ENCODE measurements around the gene POP5.

The POP5 gene

DNA sequence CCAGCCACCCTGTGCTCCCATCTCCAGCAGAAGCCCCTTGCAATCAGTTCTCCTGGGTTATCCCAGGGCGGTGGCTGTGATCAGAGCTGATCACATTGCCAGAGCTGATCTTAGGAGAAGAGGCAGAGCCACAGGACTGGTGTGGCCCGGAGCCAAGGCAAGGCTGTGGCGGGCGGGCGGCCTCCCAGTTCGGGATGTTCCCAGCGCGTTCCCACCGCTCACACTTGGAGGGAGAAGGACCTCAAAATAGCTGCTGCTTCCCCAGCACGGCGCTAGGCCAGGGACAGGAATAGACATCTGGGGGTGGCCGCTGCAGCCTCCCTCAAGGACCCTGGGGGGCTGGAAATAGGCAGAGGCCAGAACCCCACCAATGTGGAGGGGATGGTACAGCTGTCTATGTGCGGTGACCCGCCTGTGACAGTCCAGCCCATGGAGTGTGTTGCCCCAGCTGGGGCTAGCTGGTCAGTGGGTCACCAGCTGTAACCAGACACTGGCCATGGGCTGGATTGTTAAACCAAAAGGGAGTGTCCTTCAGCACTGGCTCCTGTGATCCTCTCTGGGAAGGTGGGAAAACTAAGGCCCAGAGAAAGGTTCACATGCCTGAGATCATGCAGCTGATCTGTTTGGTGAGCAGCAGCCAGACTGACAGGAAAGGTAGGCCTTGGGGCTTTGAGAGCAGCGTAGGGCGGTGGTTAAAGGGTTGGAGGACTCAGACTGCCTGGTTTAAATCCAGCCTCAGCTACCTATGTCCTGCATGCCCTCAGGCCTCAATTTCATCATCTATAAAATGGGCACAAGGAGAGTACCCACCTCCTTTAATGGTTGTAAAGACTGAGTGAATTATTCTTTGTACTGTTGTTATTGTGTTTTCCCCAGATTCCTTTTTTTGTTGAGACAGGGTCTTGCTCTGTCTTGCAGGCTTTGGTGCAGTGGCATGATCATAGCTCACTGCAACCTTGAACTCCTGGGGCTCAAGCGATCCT, 8.0 kb upstream of the POP5 start:
- no peak for DNase-seq

DNA sequence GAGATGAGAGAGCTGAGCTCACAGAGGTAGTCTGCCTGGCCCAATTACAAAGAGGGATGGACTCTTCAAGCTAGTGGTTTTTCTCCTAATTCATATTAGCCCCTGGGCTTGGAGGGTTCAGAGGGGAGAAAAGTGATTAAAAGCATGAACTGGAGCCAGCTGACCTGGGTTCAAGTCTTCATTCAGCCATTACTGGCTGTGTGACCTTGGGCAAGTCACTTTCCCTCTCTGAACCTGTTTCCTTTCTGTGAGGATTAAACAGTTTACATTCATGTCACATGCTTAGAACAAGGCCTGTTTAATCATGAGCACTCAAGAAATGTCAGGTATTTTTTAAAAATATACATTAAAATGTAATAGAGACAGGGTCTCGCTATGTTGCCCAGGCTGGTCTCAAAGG, 7.2 kb upstream of the POP5 start:
- DNase-seq: no peak

DNA sequence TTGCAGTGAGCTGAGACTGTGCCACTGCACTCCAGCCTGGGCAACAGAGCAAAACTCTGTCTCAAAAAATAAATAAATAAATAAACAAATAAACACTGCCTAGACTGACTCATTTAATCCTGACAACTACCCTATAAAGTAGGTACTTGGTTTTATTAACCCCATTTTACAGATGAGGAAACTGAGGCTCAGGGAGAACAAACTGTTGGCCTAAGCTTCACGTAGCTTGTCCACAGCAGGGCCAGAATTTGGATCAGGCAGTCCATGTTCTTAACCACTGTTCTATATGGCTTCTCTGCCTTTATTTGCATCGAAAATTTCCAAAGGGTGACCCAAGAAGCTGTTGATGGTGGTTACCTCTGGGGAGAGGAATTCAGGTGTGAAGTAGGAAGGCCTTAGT, 5.7 kb upstream of the POP5 start:
- no peak for DNase-seq

DNA sequence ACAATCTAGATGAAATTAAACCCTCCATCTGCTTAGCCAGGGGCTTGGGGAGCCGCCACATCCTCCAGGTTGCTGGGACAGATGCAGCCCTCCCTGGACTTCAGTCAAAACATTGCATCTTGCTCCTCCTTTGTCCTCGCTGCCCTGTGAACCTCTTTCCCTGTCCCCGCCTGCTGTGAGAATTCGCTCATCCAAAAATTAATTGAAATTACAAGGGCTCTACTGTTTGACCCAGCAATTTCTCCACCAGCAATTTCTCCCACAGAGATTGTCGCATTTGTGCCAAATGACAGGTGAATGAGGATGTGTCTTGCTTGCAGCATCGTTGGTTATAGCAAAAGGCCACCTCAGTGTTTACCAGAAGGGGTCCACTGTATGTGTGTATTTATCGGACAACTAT, 5.0 kb upstream of the POP5 start:
- DNase-seq: peak; percentile 75

DNA sequence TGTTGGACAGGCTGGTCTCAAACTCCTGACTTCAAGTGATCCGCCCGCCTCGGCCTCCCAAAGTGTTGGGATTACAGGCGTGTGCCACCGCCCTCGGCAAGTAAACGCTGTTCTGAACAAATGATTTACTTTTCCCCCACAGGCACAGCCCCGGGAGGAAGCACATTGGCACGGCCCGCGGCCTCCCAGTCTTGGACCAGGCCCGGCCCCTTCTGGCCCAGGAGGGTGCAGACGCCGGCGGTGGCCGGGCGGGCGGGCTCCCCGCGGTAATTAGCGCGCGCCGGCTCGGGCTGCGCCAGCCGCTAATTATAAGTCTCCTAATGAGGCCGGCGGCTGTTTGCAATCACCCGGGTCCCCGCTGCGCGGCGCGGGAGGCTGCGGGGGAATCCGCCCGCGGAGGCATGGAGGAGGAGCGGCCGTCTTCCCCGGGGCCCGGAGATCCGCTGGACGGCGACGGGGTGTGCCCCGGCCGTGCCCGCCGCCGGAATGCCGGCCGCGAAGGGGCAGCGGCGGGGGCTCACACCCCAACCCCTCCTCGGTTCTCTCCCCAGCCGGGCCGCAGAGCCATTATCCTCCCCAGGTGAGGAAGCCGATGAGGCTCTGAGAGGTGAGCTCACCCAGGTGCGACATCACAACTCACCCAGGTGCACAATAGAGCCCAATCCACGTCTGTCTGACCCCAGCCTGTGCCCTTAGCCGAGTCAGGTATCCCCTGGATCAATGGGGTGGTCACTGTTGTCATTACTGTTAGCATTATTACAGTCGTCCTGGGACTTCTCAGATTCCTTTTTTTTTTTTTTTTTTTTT, 3.3 kb upstream of the POP5 start:
- peak; percentile 5 for DNase-seq

DNA sequence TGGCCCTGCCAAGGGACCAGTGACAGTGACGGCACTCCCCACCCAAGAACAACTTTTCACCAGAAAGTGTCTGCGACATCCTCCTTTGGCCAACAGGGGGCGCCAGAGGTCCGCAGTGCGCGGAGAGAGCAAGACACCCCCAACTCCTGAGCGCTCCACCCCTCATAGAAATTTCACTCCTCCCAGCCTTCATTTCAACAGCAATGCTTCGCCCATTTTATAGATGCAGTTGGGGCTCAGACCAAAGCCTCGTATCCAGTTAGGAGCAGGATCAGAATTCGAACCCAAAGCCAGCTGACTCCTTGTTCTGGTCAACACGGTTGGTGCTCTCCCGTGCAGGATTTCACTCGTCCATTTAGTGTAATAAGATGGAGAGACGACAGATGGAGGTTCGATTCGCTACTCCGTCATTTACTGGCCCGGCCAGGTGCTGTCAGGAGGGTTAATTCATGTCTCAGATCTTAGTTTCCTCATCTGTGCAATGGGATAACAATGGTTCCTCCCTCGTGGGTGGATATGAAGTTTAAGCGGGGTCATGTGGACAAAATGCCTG, 2.4 kb upstream of the POP5 start:
- peak; percentile 79 for DNase-seq

DNA sequence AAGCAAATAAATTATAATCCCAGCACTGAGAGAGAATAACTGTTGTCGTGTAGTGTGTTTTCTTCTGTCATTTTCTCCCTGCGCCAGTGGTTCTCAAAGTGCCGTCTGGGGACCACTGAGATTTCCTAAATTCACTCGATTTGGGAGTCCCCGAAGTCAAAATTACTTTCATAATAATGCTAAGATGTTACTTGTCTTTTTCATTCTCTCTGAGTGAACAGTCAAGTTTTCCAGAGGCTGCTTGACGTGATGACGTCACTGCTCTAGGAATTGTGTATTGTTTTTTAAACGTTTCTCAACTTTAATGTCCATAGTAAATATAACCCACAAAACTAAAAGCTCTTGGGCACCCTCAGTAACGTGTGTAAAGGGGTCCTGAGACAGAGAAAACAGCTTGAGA, 796 bp upstream of the POP5 start:
- DNase-seq: no peak

DNA sequence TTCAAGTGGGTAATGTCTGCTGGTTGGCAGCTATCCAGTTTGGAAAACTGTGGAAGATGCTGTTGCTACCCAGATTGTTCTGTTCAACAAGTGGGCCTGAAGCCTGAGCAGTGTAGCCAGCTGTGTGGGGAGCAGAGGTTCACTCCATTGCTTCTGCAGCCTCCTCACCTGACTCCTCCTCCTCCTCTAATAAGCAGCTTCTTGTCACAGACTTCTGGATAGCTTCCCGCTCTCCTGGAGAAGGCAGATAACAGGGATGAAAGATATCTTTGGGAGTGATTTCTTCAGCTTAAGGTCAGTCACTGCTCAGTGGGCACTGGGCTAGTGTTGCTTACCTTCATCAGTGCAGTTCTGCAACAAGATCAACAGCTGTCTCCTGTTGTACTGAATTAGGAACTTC, 2.0 kb downstream of the POP5 start:
- DNase-seq: no peak

DNA sequence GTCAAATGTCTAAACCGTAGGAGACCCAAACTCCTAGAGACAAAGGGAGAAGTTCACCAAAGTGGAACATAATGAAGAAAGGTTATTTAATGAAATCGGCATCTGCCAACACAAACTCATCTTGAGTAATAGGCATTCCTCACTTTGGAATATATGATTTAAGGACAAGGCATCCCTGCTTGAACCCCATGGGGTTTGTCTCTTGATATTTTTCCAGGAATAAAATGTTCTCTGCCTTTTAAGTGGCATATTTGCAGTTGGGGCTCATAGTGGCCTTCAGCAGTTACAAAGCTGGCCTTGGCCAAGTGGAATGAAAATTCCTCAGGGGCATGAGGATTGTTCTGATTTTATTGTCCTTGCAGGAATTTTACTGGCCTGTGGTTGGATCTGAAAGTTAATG, 7.1 kb downstream of the POP5 start:
- DNase-seq: no peak

DNA sequence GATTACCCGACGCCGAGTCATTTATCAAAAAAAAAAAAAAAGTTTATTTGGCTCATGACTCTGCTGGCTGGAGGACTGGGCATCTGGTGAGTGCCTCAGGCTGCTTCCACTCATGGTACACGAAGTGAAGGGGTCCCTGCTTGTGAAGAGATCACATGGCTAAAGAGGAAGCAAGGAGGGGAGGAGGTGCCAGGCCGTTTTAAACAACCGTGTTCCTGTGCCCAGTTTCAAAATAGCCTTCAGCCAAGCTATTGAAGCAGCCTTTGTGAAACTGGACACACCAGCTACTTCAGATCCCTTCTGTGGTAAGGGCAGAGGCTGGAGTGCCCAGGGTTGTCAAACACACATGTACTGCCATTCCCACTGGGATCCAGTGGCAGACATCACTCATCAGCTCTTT, 7.6 kb downstream of the POP5 start:
- no peak for DNase-seq

DNA sequence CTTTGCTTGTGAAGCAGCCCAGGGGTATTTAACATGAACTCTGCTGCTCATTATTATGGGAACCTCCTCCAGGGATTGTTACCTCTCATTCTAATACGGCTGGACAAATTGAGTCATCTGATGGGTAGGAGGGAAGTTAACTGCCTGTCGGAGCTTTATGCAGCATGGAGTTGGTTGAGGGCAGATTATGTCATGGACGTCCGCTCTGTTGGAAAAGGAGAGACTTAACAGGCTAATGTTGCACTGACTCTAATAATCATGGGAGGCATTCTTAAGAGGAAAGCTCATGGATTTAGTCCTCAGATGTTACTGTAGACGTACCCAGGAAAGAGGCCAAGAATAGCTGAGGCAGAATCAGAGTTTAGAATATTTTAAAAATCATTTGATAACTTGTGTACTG, 9.9 kb downstream of the POP5 start:
- no peak for DNase-seq

DNA sequence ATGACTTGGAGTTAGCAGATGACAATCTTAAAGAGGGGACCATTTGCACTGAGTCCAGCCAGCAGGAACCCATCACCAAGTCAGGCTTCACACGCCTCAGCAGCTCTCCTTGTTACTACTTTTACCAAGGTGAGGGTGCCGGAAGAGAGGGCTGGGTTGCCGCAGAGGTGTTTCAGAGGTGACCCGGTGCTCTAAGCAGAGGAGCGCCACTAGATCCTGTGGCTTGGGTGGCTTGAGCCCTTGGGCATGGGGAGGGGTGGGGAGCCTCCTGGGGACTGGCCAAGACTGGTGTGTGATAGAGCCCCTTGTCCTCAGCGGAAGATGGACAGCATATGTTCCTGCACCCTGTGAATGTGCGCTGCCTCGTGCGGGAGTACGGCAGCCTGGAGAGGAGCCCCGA, 17.7 kb downstream of the POP5 start:
- DNase-seq: no peak

DNA sequence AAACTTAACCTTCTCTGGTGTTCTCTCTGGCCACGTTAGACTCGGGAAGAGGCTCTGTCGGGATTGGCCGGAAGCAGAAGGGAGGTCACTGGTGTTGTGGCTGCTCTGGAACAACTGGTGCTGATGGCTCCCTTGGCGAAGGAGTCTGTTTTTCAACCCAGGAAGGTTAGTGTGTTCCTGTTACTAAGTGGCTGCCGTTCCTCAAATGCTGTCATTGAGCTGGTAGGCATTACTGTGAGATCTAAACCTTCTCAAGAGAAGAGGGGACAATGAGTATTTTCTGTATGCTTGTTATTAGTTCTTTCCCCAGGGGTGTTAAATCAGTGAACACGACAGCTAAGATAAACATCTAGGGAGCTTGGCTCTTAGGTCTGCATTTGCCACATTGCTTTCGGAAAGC, 18.3 kb downstream of the POP5 start:
- no peak for DNase-seq

DNA sequence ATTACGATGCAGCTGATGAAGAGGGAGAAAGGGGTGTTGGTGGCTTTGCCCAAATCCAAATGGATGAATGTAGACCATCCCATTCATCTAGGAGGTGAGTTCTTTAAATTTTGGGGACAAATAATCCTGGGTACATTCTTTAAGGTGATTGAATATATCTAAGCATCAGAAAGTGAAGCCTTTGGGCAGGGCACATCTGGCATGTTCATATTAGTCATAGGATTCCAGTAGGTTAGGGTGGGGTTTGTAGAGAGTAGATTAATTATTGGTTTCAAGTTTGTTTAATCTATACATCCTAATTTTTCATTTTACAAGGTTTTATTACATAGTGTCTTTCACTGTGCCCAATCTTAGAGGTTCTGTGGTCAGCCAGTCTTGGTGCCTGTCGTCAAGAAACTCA, 23.6 kb downstream of the POP5 start:
- DNase-seq: no peak

DNA sequence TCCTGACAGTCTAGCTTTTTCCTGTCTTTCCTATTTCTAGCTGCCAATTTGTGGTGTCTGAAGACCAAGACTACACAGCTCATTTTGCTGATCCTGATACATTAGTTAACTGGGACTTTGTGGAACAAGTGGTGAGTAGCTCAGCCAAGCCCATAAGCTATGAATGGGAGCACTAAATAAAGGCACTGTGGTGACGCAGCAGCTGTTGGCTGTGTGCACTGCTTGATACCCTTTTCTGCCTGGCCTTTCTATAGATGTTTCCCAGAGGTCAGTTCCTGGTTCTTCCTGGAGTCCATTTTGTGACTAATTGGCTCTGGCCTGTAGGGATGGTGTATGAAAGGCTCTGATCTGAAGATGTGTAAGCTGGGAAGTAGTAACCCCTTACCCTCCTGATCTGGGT, 26.5 kb downstream of the POP5 start:
- no peak for DNase-seq

DNA sequence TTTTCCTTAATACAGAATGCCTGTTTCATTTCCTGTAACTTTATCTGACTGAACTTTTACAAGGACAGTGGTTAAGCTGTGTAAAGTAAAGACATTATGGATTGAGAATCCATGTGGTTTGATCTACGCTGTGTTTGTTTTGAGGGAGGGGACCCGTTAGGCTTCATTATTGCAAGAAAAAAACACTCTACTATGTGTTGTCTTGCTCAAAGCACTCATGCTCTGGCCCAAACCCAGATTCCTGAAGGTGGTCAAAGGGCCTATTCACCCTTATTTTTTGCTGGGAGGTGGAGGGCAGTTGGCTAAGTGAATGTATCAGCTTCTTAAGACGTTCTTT, 35.2 kb downstream of the POP5 start:
- DNase-seq: no peak

DNA sequence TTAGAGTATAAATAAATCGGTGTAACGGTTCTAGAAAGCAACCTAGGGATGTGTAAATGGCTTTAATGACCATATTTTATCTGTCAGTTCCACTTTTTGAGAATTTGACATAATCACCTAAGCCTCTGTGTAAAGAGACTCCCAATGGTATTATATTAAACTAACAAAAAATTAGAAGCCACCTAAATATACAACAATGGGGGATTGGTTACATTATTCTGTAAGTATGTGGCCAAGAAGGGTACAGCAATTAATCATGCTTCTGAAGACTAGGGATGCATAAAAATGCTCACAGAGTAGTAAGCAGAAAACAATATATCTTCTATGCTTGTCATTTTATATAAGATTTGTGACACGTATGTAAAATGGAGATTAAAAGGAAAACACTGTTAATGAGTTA, 36.5 kb downstream of the POP5 start:
- no peak for DNase-seq

DNA sequence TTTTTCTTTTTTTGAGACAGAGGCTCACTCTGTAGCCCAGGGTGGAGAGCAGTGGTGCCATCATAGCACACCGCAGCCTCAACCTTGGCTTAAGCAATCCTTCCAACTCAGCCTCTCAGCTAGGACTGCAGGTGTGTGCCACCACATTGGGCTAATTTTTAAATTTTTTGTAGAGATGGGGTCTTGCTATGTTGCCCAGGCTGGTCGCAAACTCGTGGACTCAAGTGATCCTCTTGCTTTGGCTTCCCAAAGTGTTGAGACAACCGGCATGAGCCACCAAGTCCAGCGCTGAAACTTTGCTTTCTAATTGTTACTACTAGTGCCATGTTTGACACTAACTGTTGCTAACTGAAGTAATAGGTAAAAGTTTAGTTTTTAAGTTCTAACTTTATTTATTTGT, 39.0 kb downstream of the POP5 start:
- no peak for DNase-seq

DNA sequence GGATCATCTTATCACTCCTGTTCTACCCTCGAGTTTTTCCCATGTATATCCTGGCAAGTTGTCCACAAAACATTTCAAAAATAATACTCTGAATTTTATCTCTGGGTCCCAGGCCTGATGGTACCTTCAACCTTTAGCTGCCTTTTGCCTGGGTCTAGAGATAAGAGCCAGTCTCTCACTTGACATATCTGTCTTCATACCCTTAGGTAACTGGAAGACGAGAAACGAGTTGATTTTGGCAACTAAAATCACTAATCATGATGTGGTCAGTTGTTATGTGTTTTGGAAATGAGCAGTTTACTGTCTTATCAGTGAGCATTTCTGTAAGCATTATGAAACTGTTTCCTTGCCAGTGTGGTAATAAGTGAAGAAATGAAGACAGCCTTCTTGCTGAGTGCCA, 40.8 kb downstream of the POP5 start:
- DNase-seq: no peak

DNA sequence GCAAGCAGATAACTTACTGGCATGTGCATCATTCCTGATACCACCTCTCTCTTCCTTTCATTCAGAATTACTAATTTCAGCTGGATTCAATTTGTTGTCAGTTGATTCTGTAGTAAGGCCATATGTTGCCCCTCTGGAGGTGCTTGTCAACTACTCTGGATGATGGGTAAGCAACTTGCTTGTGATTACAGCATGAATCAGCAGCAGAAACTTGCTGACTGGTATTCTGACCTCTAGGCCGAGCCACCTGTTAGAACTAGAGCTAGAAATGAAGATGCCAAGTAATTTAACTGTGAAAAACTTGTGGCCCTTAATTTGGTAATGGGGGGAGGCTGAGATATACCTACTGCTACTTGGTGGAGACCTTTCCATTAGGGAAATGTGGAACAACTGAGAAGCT, 41.9 kb downstream of the POP5 start:
- no peak for DNase-seq

DNA sequence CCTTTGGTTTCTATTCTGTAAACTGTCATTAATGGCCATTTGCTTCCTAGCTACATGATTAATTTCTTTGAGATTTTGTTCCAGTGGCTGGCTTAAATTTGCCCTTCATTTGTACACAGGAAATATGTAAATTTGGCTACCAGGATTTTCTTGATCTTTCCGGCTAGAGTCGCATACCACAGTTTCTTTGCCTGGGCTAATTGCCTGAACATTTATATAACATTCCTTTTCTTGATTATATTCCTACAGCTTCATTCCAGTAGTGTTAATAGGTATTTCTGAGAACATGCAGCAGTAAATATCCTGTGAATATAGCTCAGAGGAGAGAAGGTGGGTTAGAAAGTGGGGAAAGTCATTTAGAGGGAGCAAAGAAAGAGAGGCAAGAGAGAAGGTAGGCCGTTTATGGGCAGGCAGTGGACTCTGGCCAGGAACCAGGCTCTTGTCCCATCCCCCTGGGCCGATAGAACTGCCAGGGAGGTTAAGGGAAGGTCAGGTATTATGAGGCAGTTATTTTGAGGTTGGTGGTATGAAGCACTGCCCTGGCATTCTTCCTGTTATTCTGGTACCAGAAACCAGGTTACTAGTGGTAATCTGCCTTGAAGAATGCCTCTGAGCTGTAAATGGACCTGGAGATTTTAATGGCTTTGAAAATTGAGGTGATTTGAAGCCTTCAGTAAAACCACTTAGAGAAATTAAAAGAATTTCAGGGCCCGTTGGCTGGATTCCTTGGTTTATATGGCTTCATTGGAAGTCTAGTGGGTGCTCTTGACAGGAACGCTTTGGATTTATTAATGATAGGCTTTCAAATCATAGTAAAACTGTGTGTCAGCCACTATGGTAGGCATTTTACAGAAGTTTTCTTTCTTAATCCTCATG, 42.7 kb downstream of the POP5 start:
- DNase-seq: no peak

DNA sequence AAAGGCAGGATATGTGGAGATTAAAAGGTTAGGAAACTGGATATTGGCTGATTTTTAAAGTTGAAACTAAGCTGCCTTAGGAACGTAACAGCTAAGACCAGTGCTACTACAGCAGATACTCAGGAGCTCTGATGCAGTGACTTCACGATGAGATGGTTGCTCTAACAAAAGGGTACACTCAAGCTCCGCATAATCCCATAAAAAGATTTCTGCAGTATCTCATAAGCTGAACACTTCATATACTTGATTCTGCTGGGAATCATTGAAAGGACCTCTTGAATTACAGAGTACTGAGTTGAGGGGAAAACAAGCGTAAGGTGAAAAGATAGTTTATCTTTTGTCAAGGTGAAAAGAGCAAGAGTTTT, 43.4 kb downstream of the POP5 start:
- DNase-seq: no peak
